DND-41 (cell line): ENCODE data around the gene IQGAP2.

Experiments used
- EZH2 ChIP-seq: IDR thresholded peaks from 3 replicates; pipeline ENCODE4 v1.6.1; 2012; ENCODE audit warnings: borderline replicate concordance, low read depth, mild to moderate bottlenecking, moderate library complexity, low read length, inconsistent platforms; ENCODE audit not compliant: severe bottlenecking
- TF ChIP-seq, protein P1 (sequence below): IDR thresholded peaks from 2 replicates; pipeline ENCODE4 v1.5.1; 2012; ENCODE audit warnings: borderline replicate concordance, low read length, moderate library complexity, mild to moderate bottlenecking; ENCODE audit not compliant: poor library complexity, severe bottlenecking; ENCODE audit errors: extremely low read depth

DNA sequence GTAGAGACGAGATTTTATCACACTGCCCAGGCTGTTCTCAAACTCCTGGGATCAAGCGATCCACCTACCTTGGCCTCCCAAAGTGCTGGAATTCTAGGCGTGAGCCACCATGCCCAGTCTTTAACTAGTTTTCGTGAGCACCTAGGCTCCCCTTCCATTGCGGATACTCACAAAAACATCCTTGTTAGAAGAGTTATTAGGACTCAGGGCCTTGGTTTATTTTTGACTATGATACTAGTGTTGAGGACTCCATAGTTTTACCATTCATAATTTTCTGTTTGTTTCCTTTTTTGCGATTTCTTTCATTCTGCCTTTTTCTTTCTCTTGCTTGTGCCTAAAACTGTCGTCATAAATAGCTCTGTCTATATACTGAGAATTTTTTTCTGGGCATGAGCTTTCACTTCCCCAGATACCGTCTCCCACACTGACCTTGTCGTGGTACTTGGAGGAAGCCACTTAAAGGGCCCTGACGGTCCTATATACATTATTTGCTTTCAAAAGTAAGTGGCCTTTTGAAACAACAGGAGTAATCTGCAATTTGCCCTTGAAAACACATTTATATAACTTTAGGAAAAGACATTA, 318.0 kb downstream of the IQGAP2 start:
- TF ChIP-seq, protein P1, sequence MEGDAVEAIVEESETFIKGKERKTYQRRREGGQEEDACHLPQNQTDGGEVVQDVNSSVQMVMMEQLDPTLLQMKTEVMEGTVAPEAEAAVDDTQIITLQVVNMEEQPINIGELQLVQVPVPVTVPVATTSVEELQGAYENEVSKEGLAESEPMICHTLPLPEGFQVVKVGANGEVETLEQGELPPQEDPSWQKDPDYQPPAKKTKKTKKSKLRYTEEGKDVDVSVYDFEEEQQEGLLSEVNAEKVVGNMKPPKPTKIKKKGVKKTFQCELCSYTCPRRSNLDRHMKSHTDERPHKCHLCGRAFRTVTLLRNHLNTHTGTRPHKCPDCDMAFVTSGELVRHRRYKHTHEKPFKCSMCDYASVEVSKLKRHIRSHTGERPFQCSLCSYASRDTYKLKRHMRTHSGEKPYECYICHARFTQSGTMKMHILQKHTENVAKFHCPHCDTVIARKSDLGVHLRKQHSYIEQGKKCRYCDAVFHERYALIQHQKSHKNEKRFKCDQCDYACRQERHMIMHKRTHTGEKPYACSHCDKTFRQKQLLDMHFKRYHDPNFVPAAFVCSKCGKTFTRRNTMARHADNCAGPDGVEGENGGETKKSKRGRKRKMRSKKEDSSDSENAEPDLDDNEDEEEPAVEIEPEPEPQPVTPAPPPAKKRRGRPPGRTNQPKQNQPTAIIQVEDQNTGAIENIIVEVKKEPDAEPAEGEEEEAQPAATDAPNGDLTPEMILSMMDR, result no peak
- TF ChIP-seq EZH2, result no peak
